GM21717 (cell line): ENCODE results near the gene SLF2.

ENCODE experiments used
- ATAC-seq: cut with Tn5 transposase; IDR thresholded peaks from one replicate; pipeline ENCODE4 v1.9.1; 2021; ENCODE audit warnings: mild to moderate bottlenecking, moderate library complexity; ENCODE audit not compliant: unreplicated experiment

SLF2 gene

GRCh38 chr10:100979791-100980272, 67.1 kb downstream of the SLF2 start:
- no peak for ATAC-seq

- no peak for ATAC-seq
Observed at GRCh38 chr10:100980311-100980710, 67.5 kb downstream of the SLF2 start.

- ATAC-seq = no peak
Observed at GRCh38 chr10:100980711-100981110, 67.9 kb downstream of the SLF2 start.

GRCh38 chr10:100981178-100981772, 68.5 kb downstream of the SLF2 start:
- no peak for ATAC-seq

- no peak for ATAC-seq
Observed at GRCh38 chr10:100982916-100983830, 70.4 kb downstream of the SLF2 start.

GRCh38 chr10:100983868-100984671, 71.3 kb downstream of the SLF2 start:
- ATAC-seq = no peak

- ATAC-seq = no peak
Observed at GRCh38 chr10:100984672-100985177, 72.0 kb downstream of the SLF2 start.

GRCh38 chr10:100985336-100985735, 72.6 kb downstream of the SLF2 start:
- no peak for ATAC-seq

GRCh38 chr10:100986623-100986951, 73.8 kb downstream of the SLF2 start:
- ATAC-seq = no peak

GRCh38 chr10:100986952-100987684, 74.4 kb downstream of the SLF2 start, which contains the start of the genes MRPL43 and TWNK:
Gene MRPL43 (minus strand): TSS chr10:100987497. CDS start chr10:100987443, 54 bp downstream.
Gene TWNK (plus strand): TSS chr10:100987543. CDS start chr10:100988211, 668 bp downstream.
- ATAC-seq = peak; percentile 75

GRCh38 chr10:100987685-100988049, 74.9 kb downstream of the SLF2 start:
- ATAC-seq = no peak

GRCh38 chr10:100988166-100988565, 75.4 kb downstream of the SLF2 start:
- no peak for ATAC-seq

- no peak for ATAC-seq
Observed at GRCh38 chr10:100989088-100989487, 76.3 kb downstream of the SLF2 start.

GRCh38 chr10:100993986-100994708, 81.4 kb downstream of the SLF2 start:
- ATAC-seq = no peak

- no peak for ATAC-seq
Observed at GRCh38 chr10:100995181-100995580, 82.4 kb downstream of the SLF2 start.

GRCh38 chr10:100996678-100997359, 84.1 kb downstream of the SLF2 start:
- ATAC-seq = no peak

GRCh38 chr10:100997360-100998182, 84.8 kb downstream of the SLF2 start:
- ATAC-seq = no peak
